RWPE1 (cell line): ENCODE results near the gene PLA2G6.

ENCODE experiments used
- CTCF ChIA-PET: fragments of 350-600 bp; sonication (Branson Sonifier 250); formaldehyde crosslinking; extraction: SDS; loops from one replicate; lab custom pipeline; 2021; lab: Yijun Ruan, JAX
- POLR2A ChIA-PET: fragments of 400-600 bp; formaldehyde crosslinking; extraction: SDS; loops from one replicate; lab custom pipeline; 2020; ENCODE audit warnings: antibody characterized with exemption; ENCODE audit not compliant: low non-redundant PET; lab: Yijun Ruan, JAX
- DNase-seq: peaks from one replicate; pipeline ENCODE4 v3.0.0; 2012; ENCODE audit warnings: low spot score
- H3K27ac ChIP-seq: fragments of 450-650 bp; 2 replicates; pipeline ENCODE4 v1.5.1; 2017
- TF ChIP-seq, protein P1 (sequence below): fragments of 450-650 bp; conservative IDR thresholded peaks from 2 replicates; pipeline ENCODE4 v1.5.1; 2017; ENCODE audit warnings: low read depth, mild to moderate bottlenecking

Gene PLA2G6

DNA sequence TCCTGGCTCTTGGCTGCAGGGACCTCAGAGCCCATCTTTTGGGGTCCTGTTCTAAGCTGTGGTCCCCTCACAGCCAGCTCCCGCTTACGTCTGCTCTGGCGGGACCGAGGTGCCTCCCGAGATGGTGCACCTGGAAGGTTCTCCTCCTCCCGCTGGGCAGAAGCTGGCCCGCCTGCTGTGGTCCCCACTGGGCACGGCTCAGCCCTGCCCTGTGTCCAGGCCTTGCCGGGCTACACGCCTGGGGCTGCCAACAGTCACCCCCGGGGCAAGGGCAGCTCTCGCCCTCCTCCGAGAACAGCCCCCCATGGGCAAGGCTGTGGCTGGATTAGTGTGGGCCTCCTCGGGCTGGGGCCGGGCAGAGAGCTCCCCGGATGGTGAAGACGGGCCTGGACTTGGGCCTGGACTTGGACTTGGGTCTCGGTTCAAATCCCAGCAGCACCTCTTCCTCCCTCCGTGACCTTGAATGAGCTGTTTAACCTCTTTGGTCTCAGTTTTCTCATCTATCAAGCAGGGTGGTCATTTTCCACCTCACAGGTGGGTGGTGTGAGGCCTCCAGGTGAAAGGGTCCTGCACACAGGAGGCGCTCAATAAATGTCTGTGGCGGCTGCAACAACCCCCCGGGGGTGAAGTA, 72.1 kb downstream of the PLA2G6 start:
- CTCF ChIA-PET, result no interaction called here

DNA sequence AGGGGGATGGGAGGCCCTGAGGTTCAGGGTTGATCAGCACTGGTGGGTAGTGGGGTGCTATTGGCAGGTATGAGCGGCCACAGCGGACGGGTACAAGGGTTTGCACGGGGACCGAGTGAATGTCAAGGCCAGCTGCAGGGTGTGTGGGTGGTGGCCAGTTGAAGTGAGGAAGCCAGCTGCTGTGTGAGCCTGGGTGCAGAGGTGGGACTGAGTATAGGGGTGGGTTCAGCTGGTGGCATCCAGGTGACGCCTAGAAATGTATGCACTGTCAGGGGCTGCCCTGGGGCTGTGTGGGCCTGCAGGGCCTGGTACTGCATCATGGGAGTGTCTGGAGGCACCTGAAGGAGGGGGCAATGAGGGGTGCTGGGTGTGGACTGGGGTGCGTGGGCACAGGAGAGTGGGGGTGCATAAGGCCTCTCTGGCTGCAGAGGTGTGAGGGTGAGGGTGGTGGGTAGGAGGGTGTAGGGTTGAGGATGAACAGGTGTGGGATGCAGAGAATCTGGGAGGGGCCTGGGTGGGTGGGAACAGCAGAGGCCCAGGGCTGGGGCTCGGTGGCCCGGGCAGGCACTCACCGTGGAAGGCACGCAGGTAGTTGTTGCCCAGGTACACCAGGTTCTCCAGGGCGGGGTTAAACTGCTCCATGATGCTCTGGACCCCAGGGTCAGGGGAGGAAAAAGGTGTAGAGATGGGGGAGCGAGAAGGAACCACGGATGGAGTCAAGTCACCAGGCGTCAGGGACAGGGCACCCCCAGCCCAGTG, 72.9 kb downstream of the PLA2G6 start:
- CTCF ChIA-PET, result no interaction called here
- TF ChIP-seq, protein P1, sequence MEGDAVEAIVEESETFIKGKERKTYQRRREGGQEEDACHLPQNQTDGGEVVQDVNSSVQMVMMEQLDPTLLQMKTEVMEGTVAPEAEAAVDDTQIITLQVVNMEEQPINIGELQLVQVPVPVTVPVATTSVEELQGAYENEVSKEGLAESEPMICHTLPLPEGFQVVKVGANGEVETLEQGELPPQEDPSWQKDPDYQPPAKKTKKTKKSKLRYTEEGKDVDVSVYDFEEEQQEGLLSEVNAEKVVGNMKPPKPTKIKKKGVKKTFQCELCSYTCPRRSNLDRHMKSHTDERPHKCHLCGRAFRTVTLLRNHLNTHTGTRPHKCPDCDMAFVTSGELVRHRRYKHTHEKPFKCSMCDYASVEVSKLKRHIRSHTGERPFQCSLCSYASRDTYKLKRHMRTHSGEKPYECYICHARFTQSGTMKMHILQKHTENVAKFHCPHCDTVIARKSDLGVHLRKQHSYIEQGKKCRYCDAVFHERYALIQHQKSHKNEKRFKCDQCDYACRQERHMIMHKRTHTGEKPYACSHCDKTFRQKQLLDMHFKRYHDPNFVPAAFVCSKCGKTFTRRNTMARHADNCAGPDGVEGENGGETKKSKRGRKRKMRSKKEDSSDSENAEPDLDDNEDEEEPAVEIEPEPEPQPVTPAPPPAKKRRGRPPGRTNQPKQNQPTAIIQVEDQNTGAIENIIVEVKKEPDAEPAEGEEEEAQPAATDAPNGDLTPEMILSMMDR, result no peak
- no peak for DNase-seq
- POLR2A ChIA-PET, result no interaction called here
- peak overlapping the region; percentile 67 for H3K27ac ChIP-seq

More for the DNA sequence above, 72.1 kb downstream of the PLA2G6 start:
- DNase-seq, result no peak
- peak overlapping the region; percentile 67 for H3K27ac ChIP-seq
- TF ChIP-seq, protein P1, result no peak
- POLR2A ChIA-PET, result no interaction called here

DNA sequence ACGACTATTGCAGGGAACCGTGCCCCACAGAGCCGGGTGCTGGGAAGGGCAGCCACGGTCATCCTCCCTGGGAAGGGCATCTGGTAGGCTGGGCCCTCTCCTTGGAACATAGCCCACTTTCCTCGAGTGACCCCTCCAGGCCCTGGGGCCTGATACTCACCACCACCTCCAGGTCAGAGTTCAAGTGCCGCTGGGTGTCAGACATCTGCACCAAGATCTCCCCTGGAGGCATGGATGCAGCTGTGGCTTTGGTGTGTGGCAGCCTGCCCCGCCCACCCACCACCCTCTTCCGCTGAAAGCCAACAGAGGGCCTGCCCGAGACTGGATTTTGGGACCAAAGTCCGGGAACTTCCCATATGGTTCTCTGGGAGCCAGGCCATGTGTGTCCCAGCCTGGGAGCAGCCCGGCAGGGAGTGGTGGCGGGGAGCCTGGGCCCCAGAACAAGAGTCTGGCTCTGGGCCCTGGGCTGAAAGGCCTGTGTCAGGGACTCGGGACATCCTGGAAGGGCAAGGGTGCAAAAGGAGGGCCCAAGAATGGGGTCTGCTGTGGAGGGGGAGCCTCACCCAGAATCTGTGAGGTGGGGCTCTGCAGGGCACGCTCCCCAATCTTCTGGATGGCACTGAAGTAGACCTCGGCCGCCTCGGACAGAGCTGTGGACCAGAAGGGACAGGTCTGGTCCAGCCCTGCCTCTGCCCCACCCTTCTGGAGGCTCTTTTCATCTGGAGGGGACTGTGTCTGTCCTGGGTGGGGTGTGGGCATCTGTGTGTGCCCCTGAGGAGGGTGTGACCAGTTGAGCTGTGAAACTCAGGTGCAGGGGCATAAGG, 73.7 kb downstream of the PLA2G6 start:
- POLR2A ChIA-PET, result no interaction called here
- no peak for DNase-seq
- H3K27ac ChIP-seq, result peak overlapping the region; percentile 67
- TF ChIP-seq, protein P1, result no peak
- CTCF ChIA-PET, result no interaction called here

DNA sequence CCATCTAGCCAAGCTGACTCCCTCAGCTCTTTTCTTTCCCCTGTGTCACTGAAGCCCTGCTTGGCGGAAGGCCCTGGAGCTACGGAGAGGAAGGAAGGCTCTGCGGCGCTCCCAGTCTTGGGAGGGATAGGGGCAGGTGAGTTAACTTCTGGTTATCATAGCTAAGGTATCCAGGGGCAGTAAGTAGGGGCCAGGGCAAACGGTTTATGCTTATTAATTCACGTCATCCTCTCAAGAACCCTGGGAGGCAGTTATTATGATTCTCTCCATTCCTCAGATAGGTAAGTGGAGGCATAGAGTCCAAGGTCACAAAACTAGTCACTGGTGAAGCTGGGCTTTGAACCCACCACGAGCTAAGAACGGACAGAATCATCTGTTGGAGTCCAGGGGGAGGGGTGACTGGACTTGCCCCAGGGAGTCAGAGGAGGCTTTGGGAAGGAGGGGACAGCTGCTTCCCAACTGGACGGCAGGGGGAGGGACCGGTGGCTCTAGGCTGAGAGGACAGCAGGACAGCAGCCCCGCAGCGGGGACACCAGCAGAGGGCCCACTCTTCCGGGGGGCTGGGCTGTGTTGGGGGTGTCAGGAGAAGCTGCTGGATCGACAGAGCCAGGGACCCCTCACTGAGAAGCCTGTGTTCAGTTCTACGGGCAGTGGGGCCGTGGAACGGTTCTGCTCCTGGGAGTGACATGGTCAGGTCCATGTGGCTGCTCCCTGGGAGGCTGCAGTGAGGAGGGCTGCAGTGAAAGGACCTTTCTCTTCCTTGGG, 74.6 kb downstream of the PLA2G6 start:
- POLR2A ChIA-PET, result no interaction called here
- CTCF ChIA-PET, result interaction anchor here (0.7 kb wide), 1 partner anchor 37 kb away, joined by 4 read pairs; no protein-coding TSS in a partner anchor
- TF ChIP-seq, protein P1, result no peak

GRCh38 chr22:38104084-38104483, 77.5 kb downstream of the PLA2G6 start:
- CTCF ChIA-PET, result no interaction called here
- no peak for DNase-seq
- POLR2A ChIA-PET, result no interaction called here
- H3K27ac ChIP-seq, result no peak overlapping the region
- TF ChIP-seq, protein P1, result no peak

More for the DNA sequence above, 74.6 kb downstream of the PLA2G6 start:
- H3K27ac ChIP-seq, result peak overlapping the region; percentile 67
- no peak for DNase-seq
